IMR-90 (cell line): ENCODE data around the gene THBS1. TPM values are rescaled to one million over a fixed set of nuclear protein-coding genes. Genes with fewer than 3 reads are reported as not detected.

Source experiments
- ATAC-seq: fragments of 200-7000 bp; cut with Tn5 transposase; 2 replicates; pipeline ENCODE4 v1.9.1; 2020; ENCODE audit warnings: low read depth, mild to moderate bottlenecking, moderate library complexity
- BruUV-seq: library from RNA; stranded (reverse); fragments of 400-500 nt; replicated peaks from 2 replicates; lab custom pipeline; 2021; lab: Mats Ljungman, UMichigan
- CTCF ChIA-PET: fragments of 300-600 bp; formaldehyde crosslinking; extraction: SDS; loops from one replicate; lab custom pipeline; 2021; ENCODE audit warnings: antibody characterized with exemption; lab: Yijun Ruan, JAX
- POLR2A ChIA-PET: fragments of 300-600 bp; sonication (Branson Sonifier 250); formaldehyde crosslinking; loops from one replicate; lab custom pipeline; 2022; ENCODE audit warnings: antibody characterized with exemption; ENCODE audit not compliant: unreplicated experiment; lab: Charles Lee
- DNase-seq: peaks from one replicate; pipeline ENCODE4 v3.0.0; 2013
- H2AFZ ChIP-seq: replicated peaks from 2 replicates; pipeline ENCODE3; 2013; ENCODE audit warnings: low read length, mild to moderate bottlenecking; ENCODE audit not compliant: poor library complexity
- H2AK5ac ChIP-seq: 2 replicates; pipeline ENCODE4 v1.6.1; 2013; ENCODE audit warnings: low read depth, low read length, inconsistent platforms
- H2AK9ac ChIP-seq: replicated peaks from 2 replicates; pipeline ENCODE3; 2013; ENCODE audit warnings: mild to moderate bottlenecking, low read depth, low read length, moderate library complexity; ENCODE audit not compliant: poor library complexity
- H2BK120ac ChIP-seq: 2 replicates; pipeline ENCODE4 v1.6.1; 2013; ENCODE audit warnings: low read depth, low read length, inconsistent platforms
- H2BK15ac ChIP-seq: 3 replicates; pipeline ENCODE4 v1.6.1; 2013; ENCODE audit warnings: low read depth, low read length, inconsistent platforms
- H2BK20ac ChIP-seq: 2 replicates; pipeline ENCODE4 v1.6.1; 2013; ENCODE audit warnings: low read depth, mild to moderate bottlenecking, inconsistent platforms, low read length, moderate library complexity
- H2BK5ac ChIP-seq: 2 replicates; pipeline ENCODE4 v1.6.1; 2013; ENCODE audit warnings: mild to moderate bottlenecking, low read depth, low read length, inconsistent platforms; ENCODE audit not compliant: poor library complexity, severe bottlenecking
- H3K14ac ChIP-seq: replicated peaks from 2 replicates; pipeline ENCODE4 v1.6.1; 2013; ENCODE audit warnings: low read depth, low read length, inconsistent platforms
- H3K18ac ChIP-seq: 2 replicates; pipeline ENCODE4 v1.6.1; 2013; ENCODE audit warnings: low read depth, low read length, control low read depth
- H3K23ac ChIP-seq: 2 replicates; pipeline ENCODE4 v1.6.1; 2013; ENCODE audit warnings: low read depth, low read length, inconsistent platforms
- H3K27ac ChIP-seq: 2 replicates; pipeline ENCODE4 v1.5.1; 2013; ENCODE audit warnings: mild to moderate bottlenecking, control low read depth, low read length; ENCODE audit not compliant: insufficient read depth
- H3K27me3 ChIP-seq: 2 replicates; pipeline ENCODE4 v1.6.1; 2013; ENCODE audit warnings: low read length; ENCODE audit not compliant: control insufficient read depth, insufficient read depth
- H3K36me3 ChIP-seq: 2 replicates; pipeline ENCODE4 v1.6.1; 2013; ENCODE audit warnings: low read length, mixed read lengths; ENCODE audit not compliant: control insufficient read depth, insufficient read depth
- H3K4ac ChIP-seq: 2 replicates; pipeline ENCODE4 v1.6.1; 2013; ENCODE audit warnings: low read depth, low read length, inconsistent platforms
- H3K4me1 ChIP-seq: 2 replicates; pipeline ENCODE4 v1.6.1; 2013; ENCODE audit warnings: low read length, mixed read lengths; ENCODE audit not compliant: control insufficient read depth, insufficient read depth
- H3K4me2 ChIP-seq: 2 replicates; pipeline ENCODE4 v1.6.1; 2013; ENCODE audit warnings: low read depth, mild to moderate bottlenecking, control low read depth, low read length, moderate library complexity
- H3K4me3 ChIP-seq: 2 replicates; pipeline ENCODE4 v1.5.1; 2013; ENCODE audit warnings: low read depth, mild to moderate bottlenecking, control low read depth, low read length, moderate library complexity; ENCODE audit not compliant: insufficient read depth
- H3K56ac ChIP-seq: 2 replicates; pipeline ENCODE4 v1.6.1; 2013; ENCODE audit warnings: low read length, inconsistent platforms; ENCODE audit not compliant: insufficient read depth; ENCODE audit errors: extremely low read depth
- H3K79me1 ChIP-seq, 2 experiments: 2 replicates each; pipeline ENCODE4 v1.6.1; 2013; ENCODE audit warnings: low read length in 2 of 2, inconsistent platforms in 1 of 2, low read depth in 1 of 2
- H3K9ac ChIP-seq: 2 replicates; pipeline ENCODE4 v1.6.1; 2013; ENCODE audit warnings: low read depth, low read length, control low read depth
- H3K9me1 ChIP-seq: 2 replicates; pipeline ENCODE4 v1.6.1; 2013; ENCODE audit warnings: low read length, inconsistent platforms; ENCODE audit not compliant: insufficient read depth
- H3K9me3 ChIP-seq: 2 replicates; pipeline ENCODE4 v1.6.1; 2013; ENCODE audit warnings: low read length; ENCODE audit not compliant: control insufficient read depth, insufficient read depth
- H4K20me1 ChIP-seq: 2 replicates; pipeline ENCODE4 v1.6.1; 2013; ENCODE audit warnings: low read length, inconsistent platforms; ENCODE audit not compliant: insufficient read depth
- H4K5ac ChIP-seq: 2 replicates; pipeline ENCODE4 v1.6.1; 2013; ENCODE audit warnings: mild to moderate bottlenecking, low read depth, low read length, control low read depth
- H4K8ac ChIP-seq, 2 experiments: 2 replicates each; pipeline ENCODE4 v1.6.1; 2013; ENCODE audit warnings: low read depth in 2 of 2, low read length in 2 of 2, control low read depth in 1 of 2, inconsistent platforms in 1 of 2
- H4K91ac ChIP-seq: 2 replicates; pipeline ENCODE4 v1.6.1; 2013; ENCODE audit warnings: low read depth, low read length, inconsistent platforms; ENCODE audit not compliant: insufficient read depth
- CEBPB ChIP-seq: IDR thresholded peaks from 2 replicates; pipeline ENCODE4 v1.6.1; 2012; ENCODE audit warnings: low read depth, low read length, improper control_type of control experiment
- ELK1 ChIP-seq: fragments of 150-350 bp; IDR thresholded peaks from 2 replicates; pipeline ENCODE4 v1.6.1; 2016; ENCODE audit warnings: low read depth, mild to moderate bottlenecking, low read length, moderate library complexity, borderline replicate concordance
- WGBS, 2 experiments: methylation state at CpG; one replicate each; pipeline versions ENCODE4 v1.1.5 to v1.1.7; 2013; ENCODE audit warnings: missing lambda C conversion rate in 2 of 2; ENCODE audit not compliant: insufficient read length in 1 of 2; ENCODE audit errors: extremely low coverage in 2 of 2; 5-methylcytosine and 5-hydroxymethylcytosine counted together
- dilution Hi-C: fragments of 300-500 bp; cut with HindIII; formaldehyde crosslinking; loops from one replicate; pipeline ENCODE4 v1.14.3; 2018; ENCODE audit warnings: low sequenced_read_pairs; ENCODE audit not compliant: unreplicated experiment
- in situ Hi-C: fragments of 300-500 bp; cut with MboI; formaldehyde crosslinking; loops from 3 replicates; pipeline ENCODE4 v1.14.3; 2019; ENCODE audit warnings: low sequenced_read_pairs, inconsistent platforms, mixed read lengths
- intact Hi-C: fragments of 100-400 bp; cut with micrococcal nuclease; formaldehyde crosslinking; loops from 2 replicates; pipeline ENCODE4 v1.10.0; 2022
- polyA plus RNA-seq, 3 experiments: library from polyadenylated mRNA; depleted of rRNA; stranded (reverse); fragments of >200 nt; gene quantifications; 2 replicates each; pipeline ENCODE4 v1.2.3, GENCODE V29; 2012; ENCODE audit warnings: low replicate concordance in 1 of 3
- total RNA-seq: library from RNA; depleted of rRNA; stranded (reverse); fragments of >200 nt; gene quantifications from 2 replicates; pipeline ENCODE4 v1.2.3, GENCODE V29; 2012

THBS1 gene
- total and polyA plus RNA-seq, 2 of the 4 experiments (the other 2 are of a cell fraction) = 1,562 to 4,071 TPM

GRCh38 chr15:39574427-39574826 is 6.5 kb upstream of the THBS1 start:
- no CpG with 5 or more reads among the region's 1 CpG for WGBS, 2 experiments
- in situ Hi-C loops = no loop called here
- H2BK5ac ChIP-seq = no peak overlapping the region
- no peak overlapping the region for H3K27ac ChIP-seq
- no peak overlapping the region for H3K56ac ChIP-seq
- no peak overlapping the region for H2BK20ac ChIP-seq
- no peaks in the 10 kb centered on the region for H3K9me3 ChIP-seq
- H3K14ac ChIP-seq = no peak overlapping the region
- no peak overlapping the region for H3K18ac ChIP-seq
- H3K4ac ChIP-seq = no peak overlapping the region
- no peaks in the 10 kb centered on the region for H3K27me3 ChIP-seq
- H4K8ac ChIP-seq = no peak overlapping the region
- no peak for ATAC-seq
- H4K5ac ChIP-seq = no peak overlapping the region
- no peaks in the 10 kb centered on the region for H3K36me3 ChIP-seq
- no TSS peak for BruUV-seq
- H3K4me2 ChIP-seq = no peak overlapping the region
- H2AFZ ChIP-seq = no peak overlapping the region
- no peak overlapping the region for H2AK5ac ChIP-seq
- intact Hi-C loops = no loop called here
- H2BK120ac ChIP-seq = no peak overlapping the region
- CTCF ChIA-PET = no interaction called here
- dilution Hi-C loops = no loop called here
- TF ChIP-seq CEBPB (0 out of 2 replicates have a peak, but pooled peaks have one; percentile 41), ELK1 (no peak)
- no peak overlapping the region for H2BK15ac ChIP-seq
- H3K4me3 ChIP-seq = no peak overlapping the region
- POLR2A ChIA-PET = no interaction called here
- no peak overlapping the region for H2AK9ac ChIP-seq
- no peak for DNase-seq
- no peaks in the 10 kb centered on the region for H4K20me1 ChIP-seq
- H3K9me1 ChIP-seq = peaks cover 11% of the 10 kb centered on the region; the same call in 1 of the 2 replicates
- peaks cover 3 to 7% of the 10 kb centered on the region in 2 experiments; a peak in 1 of 4 replicates for H3K79me1 ChIP-seq
- no peak overlapping the region for H3K9ac ChIP-seq
- H3K23ac ChIP-seq = no peak overlapping the region
- no peak overlapping the region for H4K91ac ChIP-seq
- peaks cover 11% of the 10 kb centered on the region for H3K4me1 ChIP-seq
